GM23248 (cell line): ENCODE data around the gene CGAS.

Experiments
- EZH2 ChIP-seq: fragments of 200-600 bp; sonication (generic); IDR thresholded peaks from 2 replicates; pipeline ENCODE4 v1.6.1; 2018; ENCODE audit warnings: antibody characterized with exemption, mild to moderate bottlenecking; ENCODE audit not compliant: insufficient read depth, poor library complexity, severe bottlenecking
- EZH2phosphoT487 ChIP-seq: fragments of 200-600 bp; sonication (generic); IDR thresholded peaks from 2 replicates; pipeline ENCODE4 v1.6.1; 2018; ENCODE audit warnings: antibody characterized with exemption, moderate library complexity, mild to moderate bottlenecking, low read depth; ENCODE audit not compliant: insufficient read depth

- TF ChIP-seq EZH2 (no peak), EZH2phosphoT487 (no peak)
Observed at GRCh38 chr6:73471686-73472290, 19.7 kb upstream of the CGAS start.
